IPS-NIHi7 (cell line): Measurements from ENCODE around the gene RBP3.

Source experiments
- DNase-seq: peaks from one replicate; pipeline ENCODE4 v3.0.0; 2012; ENCODE audit warnings: mixed read lengths; ENCODE audit errors: extremely low spot score

The RBP3 gene

DNA sequence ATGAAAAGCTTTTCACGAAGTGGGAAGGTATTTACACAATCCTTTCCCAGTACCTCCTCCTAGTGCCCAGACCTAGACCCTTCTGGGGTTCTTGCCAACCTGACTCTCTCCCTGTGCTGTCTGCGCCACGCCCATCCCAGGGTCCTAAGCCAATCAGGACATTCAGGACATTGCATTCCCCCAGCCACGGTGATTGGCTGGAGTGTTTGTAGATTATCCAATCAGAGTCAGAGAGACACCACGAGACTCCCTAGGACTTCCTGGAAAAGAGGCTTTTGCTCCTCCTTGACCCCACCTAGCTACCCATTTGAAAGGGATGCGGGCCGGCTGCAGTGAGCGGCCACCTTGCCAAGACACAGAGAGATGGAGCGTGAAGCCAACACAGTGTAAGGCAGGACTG lies 29.5 kb upstream of the RBP3 start:
- DNase-seq = peak; percentile 62

DNA sequence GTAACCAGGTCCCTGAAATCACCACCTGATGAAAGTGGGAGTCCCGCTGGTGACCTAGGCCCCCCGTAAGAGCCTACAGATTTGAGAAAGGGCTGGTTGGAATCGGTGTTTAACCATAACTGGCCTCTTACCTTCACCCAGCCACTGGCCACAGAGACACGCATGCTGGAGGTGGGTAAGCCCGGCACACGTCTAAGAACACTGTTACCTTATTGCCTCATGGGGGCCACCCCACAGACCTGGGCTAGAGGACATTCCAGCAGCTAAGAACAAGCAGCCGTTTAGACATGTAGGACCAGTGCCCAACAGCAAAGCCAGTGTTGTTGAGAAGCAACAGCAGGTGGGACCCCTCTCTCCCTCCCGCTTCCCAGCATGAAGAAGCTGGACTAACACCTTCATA lies 28.4 kb upstream of the RBP3 start:
- no peak for DNase-seq

DNA sequence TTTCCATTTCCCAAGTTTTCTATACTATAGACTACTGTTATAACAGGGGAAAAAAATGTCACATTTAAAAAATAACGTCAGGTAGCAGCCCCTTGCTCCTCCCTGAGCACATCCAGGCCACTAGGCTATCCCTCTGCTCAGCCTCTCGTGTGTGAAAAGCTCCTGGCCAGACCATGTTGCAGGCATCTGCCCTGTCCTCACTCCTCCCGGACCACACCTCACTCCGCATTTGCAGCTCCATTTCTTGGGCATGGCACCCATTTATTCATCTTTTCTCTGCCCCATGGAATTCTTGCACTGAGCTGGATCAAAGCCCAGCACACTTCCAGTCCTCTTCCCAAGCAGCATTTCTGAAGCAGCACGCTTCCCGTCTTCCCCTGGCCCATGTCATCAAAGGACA lies 27.4 kb upstream of the RBP3 start:
- no peak for DNase-seq

DNA sequence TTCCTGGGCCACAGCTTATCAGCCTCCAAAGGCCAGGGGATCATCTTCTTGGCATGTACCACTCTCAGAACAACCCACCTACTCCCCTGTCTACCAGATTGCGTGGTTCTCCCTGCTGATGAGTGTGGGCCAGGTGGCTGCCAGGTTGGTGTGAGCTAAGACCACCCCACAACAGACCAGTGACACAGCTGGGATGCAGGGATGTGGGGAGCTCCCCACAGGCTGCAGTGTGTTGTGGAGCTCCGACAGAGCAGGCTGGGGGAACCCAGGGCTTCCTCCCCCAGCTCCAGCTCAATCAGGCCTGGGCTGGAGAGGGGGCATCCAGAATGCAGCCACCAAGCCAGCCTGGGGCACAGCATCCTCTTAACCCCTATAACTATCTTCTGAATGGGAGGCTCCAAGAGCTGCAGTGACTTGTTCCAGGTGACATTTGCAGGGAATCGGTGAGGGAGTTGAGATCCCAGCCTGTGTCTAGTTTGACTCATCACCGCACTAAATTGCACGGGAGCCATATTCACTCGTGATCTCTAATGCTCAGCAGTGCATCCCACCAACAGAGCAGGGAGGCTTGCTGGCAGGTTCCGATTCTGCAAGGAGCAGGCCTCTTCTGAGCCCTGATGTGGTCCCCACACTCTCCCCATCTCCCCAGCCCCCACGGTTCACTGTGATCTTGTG lies 26.5 kb upstream of the RBP3 start:
- DNase-seq = no peak

DNA sequence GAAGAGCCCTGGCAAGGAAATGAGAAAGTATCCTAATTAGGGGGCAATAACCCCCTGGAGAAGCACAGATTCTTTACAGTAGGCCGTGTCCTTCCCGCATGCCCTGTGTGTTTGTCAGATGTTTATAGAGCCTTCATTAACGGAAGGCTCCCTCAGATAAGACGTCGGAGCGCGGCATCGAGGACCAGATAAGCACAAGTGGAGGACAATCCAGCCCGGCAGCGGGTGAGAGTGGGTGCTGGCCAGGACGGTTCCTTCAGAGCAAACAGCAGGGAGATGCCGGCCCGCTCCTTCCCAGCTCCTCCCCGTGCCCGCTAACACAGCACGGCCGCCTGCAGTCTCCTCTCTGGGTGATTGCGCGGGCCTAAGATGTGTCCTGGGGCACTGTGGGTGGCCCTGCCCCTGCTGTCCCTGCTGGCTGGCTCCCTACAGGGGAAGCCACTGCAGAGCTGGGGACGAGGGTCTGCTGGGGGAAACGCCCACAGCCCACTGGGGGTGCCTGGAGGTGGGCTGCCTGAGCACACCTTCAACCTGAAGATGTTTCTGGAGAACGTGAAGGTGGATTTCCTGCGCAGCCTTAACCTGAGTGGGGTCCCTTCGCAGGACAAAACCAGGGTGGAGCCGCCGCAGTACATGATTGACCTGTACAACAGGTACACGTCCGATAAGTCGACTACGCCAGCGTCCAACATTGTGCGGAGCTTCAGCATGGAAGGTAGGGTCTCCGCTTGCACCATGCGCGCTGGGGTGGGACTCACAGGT lies 25.7 kb upstream of the RBP3 start, which contains the start of gene GDF2:
Gene GDF2, plus strand, starts transcription at position 155 of the 762 bp plus-strand sequence. Its CDS starts 215 bp downstream, at position 370.
- no peak for DNase-seq

GRCh38 chr10:47323087-47323486 lies 25.1 kb upstream of the RBP3 start:
- no peak for DNase-seq

DNA sequence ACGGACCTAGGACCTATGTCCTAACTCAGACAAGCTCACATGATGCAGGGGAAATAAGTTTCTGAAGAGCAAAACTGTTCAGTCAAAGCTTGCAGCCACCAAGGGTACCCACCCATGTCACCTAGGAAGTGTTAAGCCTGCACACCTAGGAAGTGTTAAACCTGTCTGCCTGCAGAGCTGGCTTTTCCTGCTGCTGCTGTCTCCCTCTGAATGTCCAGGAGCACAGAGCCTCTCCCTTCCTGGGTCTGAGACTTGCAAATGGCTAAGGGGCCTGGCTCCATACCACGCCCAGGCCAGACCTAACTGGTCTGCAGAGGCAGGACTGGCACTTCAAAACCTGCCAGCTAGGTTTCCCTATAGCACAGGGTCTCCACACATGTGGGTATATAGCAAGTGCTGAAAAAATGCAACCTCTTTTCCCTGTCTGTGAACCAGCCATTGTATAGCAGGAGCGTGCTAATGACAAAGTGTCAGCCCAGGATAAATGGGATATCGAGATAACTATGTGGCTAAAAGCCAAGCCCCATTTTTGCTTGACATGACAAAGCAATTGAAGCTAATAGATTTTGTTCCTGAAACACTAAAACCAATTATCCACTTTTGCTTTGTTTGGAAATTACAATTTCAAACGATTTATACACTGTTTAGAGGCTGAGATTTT lies 24.4 kb upstream of the RBP3 start:
- DNase-seq = no peak

GRCh38 chr10:47325303-47326291 lies 22.6 kb upstream of the RBP3 start:
- no peak for DNase-seq

- no peak for DNase-seq
Observed at GRCh38 chr10:47326306-47326926, 21.7 kb upstream of the RBP3 start.

DNA sequence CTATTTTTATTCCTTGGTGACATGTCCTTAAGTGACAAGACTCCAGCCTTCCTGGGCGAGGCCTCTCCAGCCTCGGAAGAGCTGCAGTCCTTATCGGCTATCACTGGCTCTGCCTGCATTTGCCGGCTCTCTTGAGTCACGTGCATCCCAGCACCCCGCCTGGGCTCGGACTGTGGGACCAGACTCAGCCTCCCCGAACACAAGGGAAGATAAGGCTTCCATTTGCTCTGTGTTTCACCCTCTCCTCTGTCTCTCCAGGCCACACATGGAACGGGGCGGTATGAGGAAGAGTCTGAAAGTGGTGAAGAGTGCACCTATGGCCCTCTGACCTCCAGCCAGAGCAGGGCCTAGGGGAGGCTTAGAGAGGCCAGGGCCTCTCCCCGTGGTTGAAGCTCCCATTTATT lies 21.2 kb upstream of the RBP3 start:
- no peak for DNase-seq

GRCh38 chr10:47329855-47330254 lies 18.3 kb upstream of the RBP3 start:
- no peak for DNase-seq

- DNase-seq = no peak
Observed at GRCh38 chr10:47330366-47330765, 17.8 kb upstream of the RBP3 start.

DNA sequence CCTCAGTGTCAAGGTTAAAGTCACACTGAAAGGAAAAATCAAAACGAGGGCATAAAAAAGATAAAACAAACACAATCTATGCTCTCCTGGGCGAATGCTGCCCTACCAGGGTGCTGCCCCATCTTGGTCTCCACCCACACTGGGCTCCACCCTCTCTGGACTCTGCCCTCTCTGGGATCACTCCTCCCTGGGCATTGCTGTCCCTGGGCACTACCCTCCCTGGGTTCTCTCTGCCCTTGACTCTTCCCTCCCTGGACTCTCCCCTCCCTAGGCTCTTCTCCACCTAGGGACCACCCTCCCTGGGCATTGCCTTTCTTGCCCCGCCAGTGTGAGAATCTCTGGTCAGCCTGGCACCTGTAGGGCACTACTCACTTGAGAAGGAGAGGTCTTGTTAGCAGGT lies 17.4 kb upstream of the RBP3 start:
- no peak for DNase-seq

DNA sequence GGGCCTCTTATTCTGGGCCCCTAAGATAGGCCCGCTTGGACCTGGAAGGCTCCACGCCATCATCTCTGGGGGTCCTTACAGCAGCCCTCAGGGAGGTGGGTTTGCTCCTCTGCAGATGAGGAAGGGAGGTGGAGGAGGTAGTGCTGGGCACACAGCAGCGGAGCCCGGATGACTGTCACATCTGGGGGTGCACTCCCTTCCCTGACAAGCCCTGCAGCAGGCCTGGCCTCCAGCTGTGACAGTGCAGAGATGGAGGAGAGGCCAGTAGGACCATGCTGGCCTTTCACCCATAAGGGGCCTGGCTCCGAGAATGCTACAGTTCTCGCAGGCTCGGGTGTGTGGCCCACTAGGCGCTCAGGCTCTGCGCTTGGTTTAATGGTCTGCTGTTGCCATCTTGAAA lies 16.7 kb upstream of the RBP3 start:
- DNase-seq = no peak

- DNase-seq = no peak
Observed at GRCh38 chr10:47331954-47332353, 16.2 kb upstream of the RBP3 start.

GRCh38 chr10:47332371-47332770 lies 15.8 kb upstream of the RBP3 start:
- no peak for DNase-seq

GRCh38 chr10:47332946-47333345 lies 15.2 kb upstream of the RBP3 start:
- no peak for DNase-seq

DNA sequence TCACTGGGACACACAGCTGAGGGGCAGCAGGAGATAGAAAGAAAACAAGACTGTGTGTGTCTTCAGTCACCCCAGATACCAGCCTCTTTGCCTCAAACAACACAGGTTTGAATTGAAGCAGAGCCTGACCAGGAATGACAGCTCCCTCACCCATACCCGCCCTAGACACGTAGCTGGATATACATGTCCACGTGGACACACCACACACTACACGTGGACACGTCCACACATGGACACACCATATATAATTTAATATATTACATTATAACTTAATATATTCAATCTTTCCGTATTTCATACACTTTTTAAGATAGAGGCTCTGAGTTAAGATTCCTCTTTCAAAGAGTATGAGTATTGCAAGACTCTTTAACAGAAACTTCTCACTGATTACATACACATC lies 14.6 kb upstream of the RBP3 start:
- DNase-seq = no peak

DNA sequence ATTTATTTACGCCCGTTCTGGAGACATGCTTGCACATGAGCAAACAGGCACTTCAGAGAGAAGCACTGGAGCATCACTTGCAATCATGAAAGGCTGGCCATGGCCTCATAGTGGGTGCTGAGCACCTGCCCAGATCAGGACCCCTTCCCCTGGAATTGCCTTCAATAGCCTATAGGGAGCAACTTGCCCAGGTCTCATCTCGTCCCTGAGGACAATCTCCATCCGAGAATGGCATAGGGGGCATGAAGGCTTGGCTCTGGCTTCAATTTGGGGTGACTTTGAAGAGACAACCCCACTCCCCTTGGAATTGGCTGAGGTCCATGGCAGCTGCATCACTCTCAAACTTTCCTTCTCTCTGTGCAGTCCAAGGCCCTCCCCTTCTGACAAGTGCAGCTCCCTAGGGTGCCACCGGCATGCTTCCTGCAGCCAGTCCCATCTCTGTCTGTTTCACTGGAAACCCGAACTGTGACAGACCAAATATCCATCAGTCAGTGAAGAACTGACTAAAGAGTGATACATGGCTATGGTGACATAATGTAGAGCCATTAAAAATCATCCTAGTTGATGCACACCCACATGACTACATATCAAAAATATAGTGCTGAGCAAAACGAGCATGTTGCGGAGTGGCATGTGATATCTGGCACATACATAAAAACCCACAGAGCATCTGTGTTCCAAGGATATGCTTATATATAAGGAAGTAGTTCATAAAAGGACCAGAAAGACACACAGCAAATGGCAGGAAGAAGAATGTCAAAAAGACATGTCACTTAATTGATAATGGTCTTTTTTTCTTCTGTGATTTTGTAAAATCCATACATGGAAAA lies 13.5 kb upstream of the RBP3 start:
- no peak for DNase-seq

DNA sequence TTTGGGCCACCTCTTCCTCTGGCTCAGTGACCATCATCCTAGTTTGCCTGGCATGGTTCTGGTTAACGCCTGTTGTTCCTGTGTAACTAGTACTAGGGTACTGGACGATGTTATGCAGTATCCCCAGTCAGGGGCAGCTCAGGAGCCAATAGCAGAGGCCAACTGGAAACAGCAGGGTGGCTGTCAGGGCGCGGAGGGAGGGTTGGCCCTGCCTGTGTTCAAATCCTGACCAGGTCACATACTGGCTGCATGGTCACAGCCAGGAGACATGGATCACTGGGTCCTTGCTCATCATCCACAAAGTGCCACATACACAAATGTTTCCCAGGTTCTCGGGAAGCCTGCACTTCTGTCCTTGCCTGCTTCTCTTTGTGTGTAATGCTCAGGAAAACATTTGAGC lies 12.3 kb upstream of the RBP3 start:
- DNase-seq = no peak
